ENCODE data around the gene C5orf63. TPM values are rescaled to one million over a fixed set of nuclear protein-coding genes. Genes with fewer than 3 reads are reported as not detected.

The C5orf63 gene
- total and polyA plus RNA-seq, 9 of the 15 experiments (the other 6 are each of a cell fraction or from before 2014, with no cell fraction given) = 1.8 to 24.6 (median 6.2) TPM

GRCh38 chr5:127024821-127025220, 48.5 kb downstream of the C5orf63 start:
- TF ChIP-seq ZSCAN29 (IDR thresholded peaks at IDR 0.05) = no peak
- TF ChIP-seq PHF8 (IDR thresholded peaks at IDR 0.05; ENCODE audit: borderline replicate concordance, low read length) = no peak
- no peak for TF ChIP-seq MAFG (tag; conservative IDR thresholded peaks at IDR 0.05)
- TF ChIP-seq BHLHE40 (IDR thresholded peaks at IDR 0.05; ENCODE audit: low read length) = no peak
- no peak for TF ChIP-seq NELFE (IDR thresholded peaks at IDR 0.05; ENCODE audit: insufficient read depth, insufficient read length)
- TF ChIP-seq POLR2AphosphoS2 (IDR thresholded peaks at IDR 0.05; ENCODE audit: low read length) = no peak
- TF ChIP-seq CCNT2 (IDR thresholded peaks at IDR 0.05; ENCODE audit: borderline replicate concordance, extremely low read depth, insufficient read length, low read depth, low read length) = no peak
- TF ChIP-seq, protein P1, sequence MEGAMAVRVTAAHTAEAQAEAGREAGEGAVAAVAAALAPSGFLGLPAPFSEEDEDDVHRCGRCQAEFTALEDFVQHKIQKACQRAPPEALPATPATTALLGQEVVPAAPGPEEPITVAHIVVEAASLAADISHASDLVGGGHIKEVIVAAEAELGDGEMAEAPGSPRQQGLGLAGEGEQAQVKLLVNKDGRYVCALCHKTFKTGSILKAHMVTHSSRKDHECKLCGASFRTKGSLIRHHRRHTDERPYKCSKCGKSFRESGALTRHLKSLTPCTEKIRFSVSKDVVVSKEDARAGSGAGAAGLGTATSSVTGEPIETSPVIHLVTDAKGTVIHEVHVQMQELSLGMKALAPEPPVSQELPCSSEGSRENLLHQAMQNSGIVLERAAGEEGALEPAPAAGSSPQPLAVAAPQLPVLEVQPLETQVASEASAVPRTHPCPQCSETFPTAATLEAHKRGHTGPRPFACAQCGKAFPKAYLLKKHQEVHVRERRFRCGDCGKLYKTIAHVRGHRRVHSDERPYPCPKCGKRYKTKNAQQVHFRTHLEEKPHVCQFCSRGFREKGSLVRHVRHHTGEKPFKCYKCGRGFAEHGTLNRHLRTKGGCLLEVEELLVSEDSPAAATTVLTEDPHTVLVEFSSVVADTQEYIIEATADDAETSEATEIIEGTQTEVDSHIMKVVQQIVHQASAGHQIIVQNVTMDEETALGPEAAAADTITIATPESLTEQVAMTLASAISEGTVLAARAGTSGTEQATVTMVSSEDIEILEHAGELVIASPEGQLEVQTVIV (CRISPR knock-in tag; IDR thresholded peaks at IDR 0.05; ENCODE audit: borderline replicate concordance) = no peak
- no peak for TF ChIP-seq YBX1 (IDR thresholded peaks at IDR 0.05)
- no peak for TF ChIP-seq PURB (CRISPR knock-in tag; IDR thresholded peaks at IDR 0.05; ENCODE audit: low read depth)
- TF ChIP-seq PML (IDR thresholded peaks at IDR 0.05; ENCODE audit: low read length) = no peak
- no peak for TF ChIP-seq NFE2L1 (tag; IDR thresholded peaks at IDR 0.05; ENCODE audit: borderline replicate concordance, low read depth)
- no peak for TF ChIP-seq NEUROD1 (IDR thresholded peaks at IDR 0.05; ENCODE audit: borderline replicate concordance, low read depth, low read length, partially characterized antibody)
- TF ChIP-seq CAMTA2 (CRISPR knock-in tag; conservative IDR thresholded peaks at IDR 0.05) = no peak
- no peak for TF ChIP-seq CC2D1A (IDR thresholded peaks at IDR 0.05)
- no peak for TF ChIP-seq SLC30A9 (CRISPR knock-in tag; IDR thresholded peaks at IDR 0.05)
- TF ChIP-seq ZNF41 (CRISPR knock-in tag; conservative IDR thresholded peaks at IDR 0.05) = no peak
- no peak for TF ChIP-seq DMBX1 (CRISPR knock-in tag; IDR thresholded peaks at IDR 0.05; ENCODE audit: borderline replicate concordance)
- TF ChIP-seq SREBF2 (CRISPR knock-in tag; IDR thresholded peaks at IDR 0.05) = no peak
- TF ChIP-seq GATAD2B (IDR thresholded peaks at IDR 0.05; ENCODE audit: borderline replicate concordance) = no peak
- Histone ChIP-seq H2AFZ (ENCODE audit: low read depth, low read length) (no peak overlapping the region), H3K9ac (ENCODE audit: insufficient read depth in 1 of 2, low read depth in 2 of 2, low read length in 2 of 2) (no peak overlapping the region), H3K4me1 (replicated peaks in 1 of 2; ENCODE audit: control insufficient read depth in 2 of 2, insufficient read depth in 2 of 2, low read length in 2 of 2) (peaks cover 12 to 29% of the 10 kb centered on the region in 2 experiments; a peak in 4 of 5 replicates), H3K4me2 (ENCODE audit: insufficient read depth, low read length) (no peak overlapping the region), H3K79me2 (ENCODE audit: control insufficient read depth, insufficient read depth, low read length) (peaks cover 94% of the 10 kb centered on the region), H3K36me3 (ENCODE audit: control insufficient read depth, insufficient read depth, low read length) (no peaks in the 10 kb centered on the region; the same call in 2 of the 3 replicates), H4K20me1 (replicated peaks; ENCODE audit: control insufficient read depth, insufficient read depth, low read length) (peaks cover 19% of the 10 kb centered on the region), H3K9me1 (ENCODE audit: control insufficient read depth, insufficient read depth, low read length) (no peaks in the 10 kb centered on the region), H3K9me3 (replicated peaks; ENCODE audit: control insufficient read depth, insufficient read depth, low read depth, low read length) (no peaks in the 10 kb centered on the region), H3K4me3 (no peak overlapping the region), H3K27ac (ENCODE audit: extremely low read depth, low read depth, low read length) (no peak overlapping the region), H3K27me3 (ENCODE audit: control insufficient read depth in 2 of 2, insufficient read depth in 2 of 2, low read length in 2 of 2) (no peaks in the 10 kb centered on the region)
- FAIRE-seq (no peak), DNase-seq (ENCODE audit: extremely low read depth in 1 of 4, low spot score in 3 of 4) (no peak), ATAC-seq (no peak)
- 72% methylated on average over 4 of the region's 4 CpGs for WGBS (ENCODE audit: insufficient coverage, low coverage, missing lambda C conversion rate)
- BruUV-seq (replicated peaks) = no TSS peak
- ChIA-PET POLR2A (interaction anchor here (0.6 to 1.7 kb wide), 7 partner anchors 10 to 236 kb away, joined by 3 to 7 read pairs (median 4); no protein-coding TSS in a partner anchor), CTCF (ENCODE audit: low intra/inter-chr PET ratio) (no interaction called here)
- in situ Hi-C loops (cut with MboI) (no loop called here), intact Hi-C loops (cut with micrococcal nuclease) (loop anchor here (5.0 kb wide), 1 partner anchor 178 kb away; no protein-coding TSS in a partner anchor)
